Skeletal muscle cell (primary cell): ENCODE measurements around the gene MYCBPAP.

Experiments used
- DNase-seq: peaks from one replicate; pipeline ENCODE4 v3.0.0-alpha.2; 2010; ENCODE audit warnings: low read depth
- H3K4me3 ChIP-seq: 2 replicates; pipeline ENCODE4 v1.5.1; 2011; ENCODE audit warnings: low read depth, mild to moderate bottlenecking, control low read depth, low read length, moderate library complexity

Gene MYCBPAP

GRCh38 chr17:50547736-50548083 is 39.5 kb downstream of the MYCBPAP start:
- DNase-seq = no peak
- peak overlapping the region; percentile 52 for H3K4me3 ChIP-seq

- no peak overlapping the region for H3K4me3 ChIP-seq
- DNase-seq = no peak
Observed at GRCh38 chr17:50548831-50549230, 40.6 kb downstream of the MYCBPAP start.

GRCh38 chr17:50549256-50549941 is 41.2 kb downstream of the MYCBPAP start:
- DNase-seq = no peak
- no peak overlapping the region for H3K4me3 ChIP-seq

- no peak overlapping the region for H3K4me3 ChIP-seq
- no peak for DNase-seq
Observed at GRCh38 chr17:50549969-50550368, 41.7 kb downstream of the MYCBPAP start.

GRCh38 chr17:50550661-50551432 is 42.6 kb downstream of the MYCBPAP start:
- H3K4me3 ChIP-seq = no peak overlapping the region
- DNase-seq = peak; percentile 57

- no peak overlapping the region for H3K4me3 ChIP-seq
- no peak for DNase-seq
Observed at GRCh38 chr17:50551433-50551815, 43.2 kb downstream of the MYCBPAP start.

GRCh38 chr17:50551884-50552283 is 43.6 kb downstream of the MYCBPAP start:
- DNase-seq = no peak
- no peak overlapping the region for H3K4me3 ChIP-seq

GRCh38 chr17:50554201-50554600 is 46.0 kb downstream of the MYCBPAP start:
- DNase-seq = no peak

GRCh38 chr17:50556803-50557202 is 48.6 kb downstream of the MYCBPAP start:
- no peak for DNase-seq
- H3K4me3 ChIP-seq = no peak overlapping the region

More at GRCh38 chr17:50554201-50554600, 46.0 kb downstream of the MYCBPAP start:
- H3K4me3 ChIP-seq = no peak overlapping the region

- no peak overlapping the region for H3K4me3 ChIP-seq
- DNase-seq = no peak
Observed at GRCh38 chr17:50557630-50558029, 49.4 kb downstream of the MYCBPAP start.

- DNase-seq = no peak
- no peak overlapping the region for H3K4me3 ChIP-seq
Observed at GRCh38 chr17:50558091-50558490, 49.9 kb downstream of the MYCBPAP start.

GRCh38 chr17:50558581-50558940 is 50.3 kb downstream of the MYCBPAP start:
- no peak overlapping the region for H3K4me3 ChIP-seq
- DNase-seq = no peak

GRCh38 chr17:50558941-50559614 is 50.8 kb downstream of the MYCBPAP start:
- DNase-seq = no peak
- H3K4me3 ChIP-seq = peak overlapping the region; percentile 12

- H3K4me3 ChIP-seq = peak overlapping the region; percentile 52
- no peak for DNase-seq
Observed at GRCh38 chr17:50559674-50560184, 51.5 kb downstream of the MYCBPAP start.

- H3K4me3 ChIP-seq = peak within 1 kb of the TSS; percentile 52
Observed at GRCh38 chr17:50560185-50560824, 52.1 kb downstream of the MYCBPAP start, which contains the start of gene CACNA1G. Gene CACNA1G (plus strand): TSS chr17:50560715. CDS start chr17:50561460, 745 bp downstream.

GRCh38 chr17:50560931-50561745 is 52.9 kb downstream of the MYCBPAP start:
- DNase-seq = no peak
- H3K4me3 ChIP-seq = peak overlapping the region; percentile 52

More at GRCh38 chr17:50560185-50560824, 52.1 kb downstream of the MYCBPAP start, which contains the start of gene CACNA1G:
- peak; percentile 36 for DNase-seq

- DNase-seq = no peak
Observed at GRCh38 chr17:50561746-50562141, 53.5 kb downstream of the MYCBPAP start.

GRCh38 chr17:50562242-50563091 is 54.2 kb downstream of the MYCBPAP start:
- DNase-seq = no peak
- no peak overlapping the region for H3K4me3 ChIP-seq

More at GRCh38 chr17:50561746-50562141, 53.5 kb downstream of the MYCBPAP start:
- H3K4me3 ChIP-seq = no peak overlapping the region
